Lung (tissue), 12 donors: ENCODE measurements around the gene FBXO36. TPM values are rescaled to one million over a fixed set of nuclear protein-coding genes. Genes with fewer than 3 reads are reported as not detected.

Experiments
- ATAC-seq: fragments of 200-7000 bp; cut with Tn5 transposase; one replicate; pipeline ENCODE4 v1.9.1; 2020; ENCODE audit warnings: moderate number of reproducible peaks; ENCODE audit not compliant: insufficient read depth, low FRiP score
- DNase-seq, 3 donors: peaks; one replicate each; pipeline ENCODE4 v3.0.0-alpha.2; 2013 to 2017
- H3K27ac ChIP-seq, 2 donors: one replicate each; pipeline ENCODE4 v1.5.1; 2013; ENCODE audit warnings: mild to moderate bottlenecking in 2 of 2, moderate library complexity in 2 of 2, control low read depth in 1 of 2, inconsistent platforms in 1 of 2, low read depth in 1 of 2, low read length in 1 of 2
- H3K27me3 ChIP-seq, 3 donors: one replicate each; pipeline ENCODE4 v1.5.1; 2013; ENCODE audit warnings: low read length in 2 of 3; ENCODE audit not compliant: control insufficient read depth in 3 of 3, insufficient read depth in 3 of 3
- H3K36me3 ChIP-seq, 4 donors: one replicate each; pipeline ENCODE4 v1.5.1; 2013; ENCODE audit warnings: low read length in 4 of 4, mild to moderate bottlenecking in 1 of 4, moderate library complexity in 1 of 4; ENCODE audit not compliant: control insufficient read depth in 4 of 4, insufficient read depth in 4 of 4
- H3K4me1 ChIP-seq, 5 donors: one replicate each; pipeline ENCODE4 v1.5.1; 2013; ENCODE audit warnings: low read length in 5 of 5, mild to moderate bottlenecking in 2 of 5, moderate library complexity in 1 of 5; ENCODE audit not compliant: control insufficient read depth in 5 of 5, insufficient read depth in 5 of 5
- H3K4me3 ChIP-seq: one replicate; pipeline ENCODE4 v1.5.1; 2013; ENCODE audit warnings: mild to moderate bottlenecking, control low read depth, moderate library complexity
- H3K9ac ChIP-seq, 2 donors: one replicate each; pipeline ENCODE4 v1.5.1; 2013; ENCODE audit warnings: low read length in 2 of 2, control low read depth in 1 of 2; ENCODE audit not compliant: insufficient read depth in 1 of 2
- H3K9me3 ChIP-seq, 4 donors: one replicate each; pipeline ENCODE4 v1.5.1; 2013; ENCODE audit warnings: low read length in 3 of 4, mild to moderate bottlenecking in 1 of 4, moderate library complexity in 1 of 4; ENCODE audit not compliant: control insufficient read depth in 4 of 4, insufficient read depth in 3 of 4
- CTCF ChIP-seq: IDR thresholded peaks from 2 replicates; pipeline ENCODE4 v1.5.1; 2012; ENCODE audit warnings: mild to moderate bottlenecking; ENCODE audit errors: control extremely low read depth, extremely low read depth
- WGBS, 2 donors: extraction: QIAGEN DNeasy Blood & Tissue Kit; methylation state at CpG; one replicate each; pipeline ENCODE4 v1.1.7; 2013; 5-methylcytosine and 5-hydroxymethylcytosine counted together
- polyA plus RNA-seq, 2 donors: library from polyadenylated mRNA; stranded (reverse); fragments of 200-250 nt; gene quantifications; one replicate each; pipeline ENCODE4 v1.2.1, GENCODE V29; 2013
- total RNA-seq, 2 donors: library from RNA; depleted of rRNA in 1 of 2; stranded (reverse); fragments of >200 nt in 1 of 2; gene quantifications; one replicate each; pipeline ENCODE4 v1.2.1, GENCODE V29; 2014 to 2021
- donor health status: control.
- donor health status: control.
- donor health status: Bipolar disorder and iron deficiency.
- donor health status: healthy.
- donor health status: DM: yes; HTN: yes; CAD: no.

FBXO36 gene
- total and polyA plus RNA-seq, 4 donors, result 2.2 to 9.3 (median 4.4) TPM

DNA sequence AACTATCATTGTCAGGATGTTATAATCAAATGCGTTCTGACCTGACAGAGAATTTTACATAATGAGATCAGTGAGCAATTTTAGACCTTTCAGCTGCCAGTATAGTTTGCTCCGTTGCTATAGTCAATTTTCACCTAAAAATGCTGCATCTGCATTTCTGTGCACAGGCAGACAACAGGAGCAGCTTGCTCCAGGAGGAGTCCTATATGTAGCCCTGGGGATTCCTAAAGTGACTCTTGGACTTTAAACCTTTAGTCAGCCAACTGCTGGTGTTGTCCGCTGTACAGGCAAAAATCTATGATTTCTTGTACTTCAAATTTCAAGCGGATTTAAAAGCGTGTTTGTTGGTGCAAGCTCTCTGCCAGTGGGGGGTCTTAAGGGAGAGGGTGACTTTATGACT, 120.7 kb downstream of the FBXO36 start:
- no peak overlapping the region for H3K27ac ChIP-seq
- H3K9ac ChIP-seq, result no peak overlapping the region
- H3K9me3 ChIP-seq, result no peaks in the 10 kb centered on the region
- no peaks in the 10 kb centered on the region for H3K4me1 ChIP-seq
- H3K36me3 ChIP-seq, result peaks cover 0 to 5% (median 0%) of the 10 kb centered on the region in 4 donors
- H3K4me3 ChIP-seq, result no peak overlapping the region
- ATAC-seq (no peak), DNase-seq (no peak)
- 89 to 95% methylated on average over 5 of the region's 5 CpGs for WGBS, 2 donors
- no peaks in the 10 kb centered on the region for H3K27me3 ChIP-seq
- TF ChIP-seq CTCF, result no peak

- WGBS, 2 donors, result 94 to 95% methylated on average over 2 of the region's 2 CpGs
- Histone ChIP-seq H3K9ac (no peak overlapping the region), H3K4me1 (no peaks in the 10 kb centered on the region), H3K36me3 (peaks cover 0 to 5% (median 0%) of the 10 kb centered on the region in 4 donors), H3K9me3 (no peaks in the 10 kb centered on the region), H3K27ac (no peak overlapping the region), H3K27me3 (no peaks in the 10 kb centered on the region), H3K4me3 (no peak overlapping the region)
- TF ChIP-seq CTCF, result no peak
- ATAC-seq (no peak), DNase-seq (no peak)
Measured at GRCh38 chr2:230043461-230043860, 121.2 kb downstream of the FBXO36 start.

GRCh38 chr2:230046491-230046890, 124.2 kb downstream of the FBXO36 start:
- Histone ChIP-seq H3K9ac (no peak overlapping the region), H3K27me3 (no peaks in the 10 kb centered on the region), H3K27ac (no peak overlapping the region), H3K4me1 (no peaks in the 10 kb centered on the region), H3K36me3 (peaks cover 0 to 5% (median 0%) of the 10 kb centered on the region in 4 donors), H3K4me3 (no peak overlapping the region), H3K9me3 (no peaks in the 10 kb centered on the region)
- ATAC-seq (no peak), DNase-seq (no peak)
- WGBS, 2 donors, result 97 to 99% methylated on average over 16 of the region's 16 CpGs
- TF ChIP-seq CTCF, result no peak

DNA sequence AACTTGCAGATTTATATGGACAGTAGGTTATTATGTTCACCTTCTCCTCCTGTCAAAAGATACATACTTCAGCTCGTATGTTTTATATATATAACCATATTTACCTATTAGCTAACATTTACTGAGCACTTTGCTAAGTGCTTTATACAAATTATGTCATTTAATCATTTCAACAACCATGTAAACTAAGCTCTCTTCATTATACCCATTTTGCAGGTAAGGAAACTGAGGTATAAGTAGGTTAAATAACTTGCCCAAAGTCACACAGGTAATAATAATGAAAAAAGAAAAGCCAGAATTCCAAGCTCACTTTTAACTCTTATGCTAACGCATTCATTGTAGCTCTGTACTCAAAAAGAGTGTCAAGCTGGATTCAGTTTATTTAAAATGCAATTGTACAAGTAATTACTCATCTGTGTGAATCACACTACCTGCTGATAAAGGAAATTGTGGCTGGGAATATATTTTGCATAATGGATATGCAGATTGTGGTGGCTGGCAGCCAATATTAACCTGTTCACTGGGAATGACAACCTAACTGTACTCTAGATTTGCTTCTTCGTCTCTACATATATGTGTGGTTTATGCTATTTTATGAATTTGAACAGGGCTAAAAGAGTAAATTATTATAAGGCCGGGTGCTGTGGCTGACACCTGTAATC, 125.8 kb downstream of the FBXO36 start:
- TF ChIP-seq CTCF, result no peak
- ATAC-seq, result no peak
- no peak overlapping the region for H3K27ac ChIP-seq
- peaks cover 0 to 5% (median 0%) of the 10 kb centered on the region in 4 donors for H3K36me3 ChIP-seq
- DNase-seq, result no peak
- no peaks in the 10 kb centered on the region for H3K27me3 ChIP-seq
- H3K9ac ChIP-seq, result no peak overlapping the region
- 85 to 94% methylated on average over 4 of the region's 4 CpGs for WGBS, 2 donors
- no peaks in the 10 kb centered on the region for H3K9me3 ChIP-seq
- no peaks in the 10 kb centered on the region for H3K4me1 ChIP-seq
- no peak overlapping the region for H3K4me3 ChIP-seq
